Stimulated activated naive CD4-positive, alpha-beta T cell (primary cell): ENCODE data around the gene FSD2.
A peak's percentile ranks its signal among the peaks of the same experiment; 100 is the strongest.

Source experiments
- DNase-seq, 6 experiments: peaks; one replicate each; lab custom pipeline; 2025; lab: John Stamatoyannopoulos, UW

Gene FSD2

GRCh38 chr15:82805994-82806406 lies at the start of gene FSD2:
Gene FSD2, minus strand, starts transcription at chr15:82806069. Its CDS starts 18,679 bp downstream, at chr15:82787390.
- DNase-seq = no peak

- DNase-seq = no peak
Measured at GRCh38 chr15:82854554-82854953, 48.7 kb upstream of the FSD2 start.

- peak in 2 of 6 experiments; percentile 1 to 2 for DNase-seq
Measured at GRCh38 chr15:82852941-82853561, 47.2 kb upstream of the FSD2 start.

GRCh38 chr15:82851981-82852511 lies 46.2 kb upstream of the FSD2 start:
- no peak for DNase-seq

GRCh38 chr15:82851306-82851850 lies 45.5 kb upstream of the FSD2 start:
- DNase-seq = no peak

- no peak for DNase-seq
Measured at GRCh38 chr15:82850731-82851130, 44.9 kb upstream of the FSD2 start.

GRCh38 chr15:82849556-82850512 lies 44.0 kb upstream of the FSD2 start:
- peak in 4 of 6 experiments; percentile 8 to 33 (median 17) for DNase-seq

GRCh38 chr15:82848241-82848993 lies 42.5 kb upstream of the FSD2 start:
- no peak for DNase-seq

GRCh38 chr15:82847703-82848102 lies 41.8 kb upstream of the FSD2 start:
- DNase-seq = no peak

- DNase-seq = no peak
Measured at GRCh38 chr15:82846621-82847020, 40.8 kb upstream of the FSD2 start.

- DNase-seq = no peak
Measured at GRCh38 chr15:82845686-82846085, 39.8 kb upstream of the FSD2 start.

GRCh38 chr15:82843566-82843965 lies 37.7 kb upstream of the FSD2 start:
- DNase-seq = no peak

- DNase-seq = no peak
Measured at GRCh38 chr15:82840166-82840565, 34.3 kb upstream of the FSD2 start.

- no peak for DNase-seq
Measured at GRCh38 chr15:82839136-82839535, 33.3 kb upstream of the FSD2 start.

- no peak for DNase-seq
Measured at GRCh38 chr15:82838096-82838735, 32.3 kb upstream of the FSD2 start.

GRCh38 chr15:82835391-82835917 lies 29.6 kb upstream of the FSD2 start:
- DNase-seq = no peak

- no peak for DNase-seq
Measured at GRCh38 chr15:82833362-82833682, 27.5 kb upstream of the FSD2 start.

- no peak for DNase-seq
Measured at GRCh38 chr15:82832601-82833361, 26.9 kb upstream of the FSD2 start.

- no peak for DNase-seq
Measured at GRCh38 chr15:82831894-82832600, 26.2 kb upstream of the FSD2 start.
